ENCODE results near the gene FCSK. TPM values are rescaled to one million over a fixed set of nuclear protein-coding genes. Genes with fewer than 3 reads are reported as not detected.
A peak's percentile ranks its signal among the peaks of the same experiment; 100 is the strongest.

The FCSK gene
- total and polyA plus RNA-seq, 2 of the 8 experiments (the other 6 are each of a cell fraction or from before 2014, with no cell fraction given) = 4.6 to 5.1 TPM

- no peak overlapping the region for H2BK5ac ChIP-seq (ENCODE audit: low read depth, low read length)
- no peak overlapping the region for H4K91ac ChIP-seq (replicated peaks; ENCODE audit: insufficient read length, low read length)
- H3K36me3 ChIP-seq (ENCODE audit: control insufficient read depth in 2 of 4, insufficient read depth in 4 of 4, low read length in 3 of 4) = peaks cover 0 to 5% (median 0%) of the 10 kb centered on the region in 4 experiments; a peak in 3 of 8 replicates
- ChIA-PET POLR2A (ENCODE audit: partially characterized antibody) (interaction anchor here (0.7 to 3.6 kb wide), 12 partner anchors 11 to 187 kb away, joined by 3 to 22 read pairs (median 4); partner anchors contain the start of genes COG4, DDX19A, EXOSC6 and FCSK), CTCF (ENCODE audit: partially characterized antibody) (interaction anchor here (1.1 to 4.2 kb wide), 6 partner anchors 15 to 60 kb away, joined by 3 to 37 read pairs (median 5); partner anchors contain the start of gene FCSK)
- no peak overlapping the region for H2AK5ac ChIP-seq (ENCODE audit: low read depth, low read length)
- peak overlapping the region; percentile 2 for H3K56ac ChIP-seq (replicated peaks; ENCODE audit: insufficient read length, low read depth, low read length)
- WGBS, 2 experiments (ENCODE audit: extremely low coverage in 1 of 2, insufficient coverage in 1 of 2, insufficient read length in 1 of 2, insufficient replicate concordance in 2 of 2, low coverage in 1 of 2, low lambda C conversion rate in 2 of 2, missing lambda C conversion rate in 1 of 2) = 0% methylated on average over 2 of the region's 39 CpGs; no CpG with 5 or more reads in 1 of the 2 experiments
- no peak overlapping the region for H3K23ac ChIP-seq (ENCODE audit: insufficient read length)
- H3K4me1 ChIP-seq (replicated peaks in 1 of 4; ENCODE audit: control insufficient read depth in 3 of 4, insufficient read depth in 4 of 4, low read length in 3 of 4) = peaks cover 5 to 23% (median 15%) of the 10 kb centered on the region in 4 experiments
- DNase-seq (ENCODE audit: low read depth in 1 of 2, low spot score in 2 of 2) (no peak), FAIRE-seq (no peak)
- no peak overlapping the region for H2BK20ac ChIP-seq (ENCODE audit: low read length)
- no peaks in the 10 kb centered on the region for H3K9me3 ChIP-seq (ENCODE audit: insufficient read depth in 2 of 2, low read depth in 1 of 2, low read length in 1 of 2)
- H3K9ac ChIP-seq (replicated peaks in 1 of 4; ENCODE audit: extremely low read depth in 1 of 4, low read depth in 3 of 4, low read length in 3 of 4) = peak overlapping the region in 3 of 4 experiments; percentile 8 to 86 (median 66); a peak in 2 of 7 replicates
- no peak overlapping the region for H3K27ac ChIP-seq (ENCODE audit: low read depth, low read length)
- no peaks in the 10 kb centered on the region for H4K20me1 ChIP-seq (replicated peaks in 1 of 2; ENCODE audit: control insufficient read depth in 1 of 2, insufficient read depth in 2 of 2, low read length in 2 of 2)
- peak overlapping the region; percentile 76 to 92 (median 80) for H3K4me3 ChIP-seq (ENCODE audit: extremely low read depth in 1 of 4, insufficient read depth in 2 of 4, low read depth in 3 of 4, low read length in 4 of 4)
- peaks cover 7% of the 10 kb centered on the region; the same call in 1 of the 2 replicates for H3K79me1 ChIP-seq (ENCODE audit: low read depth, low read length)
- no peaks in the 10 kb centered on the region for H3K27me3 ChIP-seq (replicated peaks in 1 of 4; ENCODE audit: control insufficient read depth in 3 of 4, extremely low read depth in 1 of 4, insufficient read depth in 3 of 4, low read length in 3 of 4)
- peaks cover 0 to 38% of the 10 kb centered on the region in 2 experiments; a peak in 3 of 4 replicates for H3K79me2 ChIP-seq (ENCODE audit: control insufficient read depth in 1 of 2, insufficient read depth in 2 of 2, low read length in 2 of 2)
- no peak overlapping the region for H3K14ac ChIP-seq (ENCODE audit: insufficient read length)
- H3K23me2 ChIP-seq (ENCODE audit: low read depth, low read length) = peaks cover 11% of the 10 kb centered on the region
- H2AFZ ChIP-seq (ENCODE audit: low read length) = no peak overlapping the region
- H2BK12ac ChIP-seq (ENCODE audit: low read depth, low read length) = no peak overlapping the region
- TF ChIP-seq PHF8 (conservative IDR thresholded peaks at IDR 0.05; ENCODE audit: low read depth, low read length) (peak; percentile 40; the same call in 1 of the 2 replicates), ASH2L (IDR thresholded peaks at IDR 0.05; ENCODE audit: low read length) (no peak)
- no peak overlapping the region for H2BK15ac ChIP-seq (ENCODE audit: low read length)
- no peak overlapping the region for H3K4ac ChIP-seq (replicated peaks; ENCODE audit: insufficient read length, low read depth, low read length)
- H3K4me2 ChIP-seq (ENCODE audit: insufficient read depth in 1 of 2, low read depth in 2 of 2, low read length in 2 of 2) = peak overlapping the region; percentile 91 to 98
- peak overlapping the region; percentile 51 for H4K5ac ChIP-seq (ENCODE audit: insufficient read length, low read depth, low read length)
- H4K8ac ChIP-seq (ENCODE audit: extremely low read depth, insufficient read depth, low read length) = no peak overlapping the region; the same call in 1 of the 2 replicates
- no peak overlapping the region for H2BK120ac ChIP-seq (replicated peaks; ENCODE audit: low read depth, low read length)
- peak overlapping the region; percentile 68 for H3K18ac ChIP-seq (ENCODE audit: extremely low read depth, low read length)
Observed at GRCh38 chr16:70438585-70438968, 15.8 kb upstream of the FCSK start.
